H1 (cell line): ENCODE results near the gene RTL9. TPM values are rescaled to one million over a fixed set of nuclear protein-coding genes. Genes with fewer than 3 reads are reported as not detected.

ENCODE experiments used
- CTCF ChIA-PET: fragments of 300-600 bp; sonication (Branson Sonifier 250); formaldehyde crosslinking; loops from one replicate; lab custom pipeline; 2021; ENCODE audit not compliant: partially characterized antibody; lab: Charles Lee
- POLR2A ChIA-PET: fragments of 300-600 bp; sonication (Branson Sonifier 250); formaldehyde crosslinking; loops from one replicate; lab custom pipeline; 2021; ENCODE audit warnings: inconsistent platforms; ENCODE audit not compliant: partially characterized antibody; lab: Charles Lee
- DNase-seq, 2 experiments: peaks; one replicate each; pipeline versions ENCODE4 v3.0.0 to v3.0.0-alpha.2; 2010 to 2022; ENCODE audit warnings: low spot score in 2 of 2, low read depth in 1 of 2, mixed read lengths in 1 of 2
- FAIRE-seq: peaks from 2 replicates; lab custom pipeline; 2011; peaks lifted over from hg19 to GRCh38; lab: Jason Lieb, UNC
- H2AFZ ChIP-seq: 2 replicates; pipeline ENCODE4 v1.8.1; 2012; ENCODE audit warnings: low read length, inconsistent platforms
- H2AK5ac ChIP-seq: 2 replicates; pipeline ENCODE4 v1.6.1; 2013; ENCODE audit warnings: low read depth, low read length
- H2BK120ac ChIP-seq: replicated peaks from 2 replicates; pipeline ENCODE3; 2013; ENCODE audit warnings: low read depth, low read length, inconsistent platforms
- H2BK12ac ChIP-seq: 2 replicates; pipeline ENCODE4 v1.6.1; 2013; ENCODE audit warnings: low read depth, low read length
- H2BK15ac ChIP-seq: 2 replicates; pipeline ENCODE4 v1.6.1; 2013; ENCODE audit warnings: low read length
- H2BK20ac ChIP-seq: 2 replicates; pipeline ENCODE4 v1.6.1; 2013; ENCODE audit warnings: low read length
- H2BK5ac ChIP-seq: 2 replicates; pipeline ENCODE4 v1.6.1; 2013; ENCODE audit warnings: low read depth, low read length
- H3K14ac ChIP-seq: 2 replicates; pipeline ENCODE4 v1.6.1; 2013; ENCODE audit warnings: inconsistent platforms; ENCODE audit not compliant: insufficient read length
- H3K18ac ChIP-seq: 2 replicates; pipeline ENCODE4 v1.6.1; 2013; ENCODE audit warnings: low read length; ENCODE audit errors: extremely low read depth
- H3K23ac ChIP-seq: 2 replicates; pipeline ENCODE4 v1.6.1; 2013; ENCODE audit warnings: inconsistent platforms; ENCODE audit not compliant: insufficient read length
- H3K23me2 ChIP-seq: 2 replicates; pipeline ENCODE4 v1.6.1; 2013; ENCODE audit warnings: low read depth, low read length
- H3K27ac ChIP-seq: 2 replicates; pipeline ENCODE4 v1.6.1; 2011; ENCODE audit warnings: low read depth, low read length, inconsistent platforms
- H3K27me3 ChIP-seq, 4 experiments: replicated peaks in 1 of 4; 1 replicate in 1 of 4; 2 replicates in 3 of 4; pipeline versions ENCODE4 v1.6.1 to v1.8.1; 2011 to 2013; ENCODE audit warnings: low read length in 3 of 4, mild to moderate bottlenecking in 3 of 4, inconsistent platforms in 2 of 4, mixed read lengths in 2 of 4, moderate library complexity in 1 of 4; ENCODE audit not compliant: control insufficient read depth in 3 of 4, insufficient read depth in 3 of 4; ENCODE audit errors: extremely low read depth in 1 of 4
- H3K36me3 ChIP-seq, 4 experiments: 2 replicates each; pipeline versions ENCODE4 v1.6.1 to v1.8.1; 2011 to 2013; ENCODE audit warnings: mild to moderate bottlenecking in 4 of 4, low read length in 3 of 4, moderate library complexity in 2 of 4, control low read depth in 1 of 4, inconsistent platforms in 1 of 4; ENCODE audit not compliant: insufficient read depth in 4 of 4, control insufficient read depth in 2 of 4
- H3K4ac ChIP-seq: replicated peaks from 2 replicates; pipeline ENCODE3; 2013; ENCODE audit warnings: low read length, low read depth, mixed read lengths, inconsistent platforms; ENCODE audit not compliant: insufficient read length
- H3K4me1 ChIP-seq, 4 experiments: replicated peaks in 1 of 4; 1 replicate in 1 of 4; 2 replicates in 3 of 4; pipeline versions ENCODE4 v1.6.1 to v1.8.1; 2011 to 2013; ENCODE audit warnings: low read length in 3 of 4, inconsistent platforms in 2 of 4, mixed read lengths in 1 of 4; ENCODE audit not compliant: insufficient read depth in 4 of 4, control insufficient read depth in 3 of 4
- H3K4me2 ChIP-seq, 2 experiments: 2 replicates each; pipeline versions ENCODE4 v1.6.1 to v1.8.1; 2011 to 2013; ENCODE audit warnings: low read depth in 2 of 2, low read length in 2 of 2, control low read depth in 1 of 2, inconsistent platforms in 1 of 2, mild to moderate bottlenecking in 1 of 2; ENCODE audit not compliant: insufficient read depth in 1 of 2
- H3K4me3 ChIP-seq, 4 experiments: fragments of 200-600, 300-600 bp in 1 of 4; sonication (generic), shearing (Covaris generic), sonication (Bioruptor Twin) in 1 of 4; 2 replicates each; pipeline versions ENCODE4 v1.5.1 to v1.8.1; 2011 to 2016; ENCODE audit warnings: low read length in 4 of 4, low read depth in 3 of 4, control low read depth in 2 of 4, inconsistent platforms in 2 of 4, mild to moderate bottlenecking in 2 of 4, mixed read lengths in 1 of 4, moderate library complexity in 1 of 4; ENCODE audit not compliant: insufficient read depth in 2 of 4; ENCODE audit errors: extremely low read depth in 1 of 4
- H3K56ac ChIP-seq: replicated peaks from 2 replicates; pipeline ENCODE3; 2013; ENCODE audit warnings: low read depth, mild to moderate bottlenecking, mixed read lengths, low read length, inconsistent platforms; ENCODE audit not compliant: insufficient read length
- H3K79me1 ChIP-seq: 2 replicates; pipeline ENCODE4 v1.6.1; 2013; ENCODE audit warnings: low read depth, low read length, control low read depth
- H3K79me2 ChIP-seq, 2 experiments: 2 replicates each; pipeline versions ENCODE4 v1.6.1 to v1.8.1; 2012 to 2013; ENCODE audit warnings: low read length in 2 of 2, mild to moderate bottlenecking in 2 of 2, inconsistent platforms in 1 of 2; ENCODE audit not compliant: insufficient read depth in 2 of 2, control insufficient read depth in 1 of 2
- H3K9ac ChIP-seq, 4 experiments: replicated peaks in 1 of 4; 1 replicate in 1 of 4; 2 replicates in 3 of 4; pipeline versions ENCODE4 v1.6.1 to v1.8.1; 2011 to 2013; ENCODE audit warnings: low read depth in 3 of 4, low read length in 3 of 4, control low read depth in 2 of 4, mild to moderate bottlenecking in 2 of 4, moderate library complexity in 2 of 4, inconsistent platforms in 1 of 4; ENCODE audit errors: extremely low read depth in 1 of 4
- H3K9me3 ChIP-seq, 2 experiments: 2 replicates each; pipeline versions ENCODE4 v1.6.1 to v1.8.1; 2012 to 2013; ENCODE audit warnings: mild to moderate bottlenecking in 2 of 2, moderate library complexity in 2 of 2, control low read depth in 1 of 2, inconsistent platforms in 1 of 2, low read depth in 1 of 2, low read length in 1 of 2, mixed read lengths in 1 of 2; ENCODE audit not compliant: insufficient read depth in 2 of 2
- H4K20me1 ChIP-seq, 2 experiments: replicated peaks in 1 of 2; 2 replicates each; pipeline versions ENCODE3 to v1.8.1; 2011 to 2013; ENCODE audit warnings: inconsistent platforms in 2 of 2, low read length in 2 of 2, mild to moderate bottlenecking in 1 of 2; ENCODE audit not compliant: insufficient read depth in 2 of 2, control insufficient read depth in 1 of 2
- H4K5ac ChIP-seq: 2 replicates; pipeline ENCODE4 v1.6.1; 2013; ENCODE audit warnings: low read length, low read depth, mixed read lengths, inconsistent platforms; ENCODE audit not compliant: insufficient read length
- H4K8ac ChIP-seq: 2 replicates; pipeline ENCODE4 v1.8.0; 2013; ENCODE audit warnings: mild to moderate bottlenecking, moderate library complexity, low read length, inconsistent platforms; ENCODE audit not compliant: insufficient read depth; ENCODE audit errors: extremely low read depth
- H4K91ac ChIP-seq: replicated peaks from 2 replicates; pipeline ENCODE3; 2013; ENCODE audit warnings: low read length, mixed read lengths, inconsistent platforms; ENCODE audit not compliant: insufficient read length
- CEBPB ChIP-seq: IDR thresholded peaks from 2 replicates; pipeline ENCODE4 v1.6.1; 2012; ENCODE audit warnings: low read depth, low read length
- CHD1 ChIP-seq: IDR thresholded peaks from 2 replicates; pipeline ENCODE4 v1.6.1; 2012; ENCODE audit warnings: low read depth, low read length, improper control_type of control experiment
- WGBS, 2 experiments: shearing (Covaris generic) in 1 of 2; methylation state at CpG; one replicate each; pipeline versions ENCODE4 v1.1.6 to v1.1.7; 2013 to 2015; ENCODE audit warnings: low lambda C conversion rate in 2 of 2, mixed read lengths in 2 of 2, inconsistent platforms in 1 of 2, low coverage in 1 of 2, missing lambda C conversion rate in 1 of 2; ENCODE audit not compliant: insufficient replicate concordance in 2 of 2, insufficient coverage in 1 of 2, insufficient read length in 1 of 2; ENCODE audit errors: extremely low coverage in 1 of 2, missing lambda C conversion rate in 1 of 2; 5-methylcytosine and 5-hydroxymethylcytosine counted together
- polyA plus RNA-seq, 7 experiments: library from polyadenylated mRNA; depleted of rRNA in 3 of 7; stranded (reverse) in 5 of 7; unstranded in 2 of 7; fragments of >200 nt in 5 of 7; fragments of 200-250 nt in 2 of 7; gene quantifications; 1 replicate in 5 of 7; 2 replicates in 1 of 7; 4 replicates in 1 of 7; pipeline versions ENCODE4 v1.2.1 to v1.2.3, GENCODE V29; 2011 to 2013; ENCODE audit warnings: missing spikeins in 2 of 7, mixed read lengths in 2 of 7
- total RNA-seq: library from RNA; stranded (reverse); fragmentation: NEBNext Ultra II Directional; extraction: Animal tissue kit (Norgen Biotek cat#: 25700); gene quantifications from 2 replicates; pipeline ENCODE4 v1.2.1, GENCODE V29; 2021

The RTL9 gene
- total and polyA plus RNA-seq, 2 of the 8 experiments (the other 6 are each of a cell fraction or from before 2014, with no cell fraction given) = 0.09 to 0.20 TPM

- no peak overlapping the region for H3K27ac ChIP-seq
- no peak overlapping the region for H2AFZ ChIP-seq
- DNase-seq (no peak), FAIRE-seq (no peak)
- H4K91ac ChIP-seq = no peak overlapping the region
- H3K18ac ChIP-seq = no peak overlapping the region
- H4K20me1 ChIP-seq = no peaks in the 10 kb centered on the region
- H3K14ac ChIP-seq = no peak overlapping the region
- no peak overlapping the region for H3K4ac ChIP-seq
- H3K56ac ChIP-seq = no peak overlapping the region
- no peaks in the 10 kb centered on the region for H3K79me1 ChIP-seq
- ChIA-PET CTCF (interaction anchor here (1.0 to 22.7 kb wide), 4 partner anchors 11 to 256 kb away, joined by 6 to 742 read pairs (median 9); no protein-coding TSS in a partner anchor), POLR2A (interaction anchor here (1.2 kb wide), 1 partner anchor 84 kb away, joined by 4 read pairs; the partner anchor contains the start of gene AMMECR1)
- H3K4me3 ChIP-seq = no peak overlapping the region
- H3K36me3 ChIP-seq = no peaks in the 10 kb centered on the region
- H3K9ac ChIP-seq = no peak overlapping the region
- H3K27me3 ChIP-seq = no peaks in the 10 kb centered on the region
- H2BK12ac ChIP-seq = no peak overlapping the region
- H4K5ac ChIP-seq = no peak overlapping the region
- peaks cover 0 to 5% (median 0%) of the 10 kb centered on the region in 4 experiments; a peak in 2 of 7 replicates for H3K4me1 ChIP-seq
- H3K23ac ChIP-seq = no peak overlapping the region
- H2BK5ac ChIP-seq = no peak overlapping the region
- whole genome bisulfite sequencing, 2 experiments = 82% methylated on average over 7 of the region's 7 CpGs; no CpG with 5 or more reads in 1 of the 2 experiments
- H3K9me3 ChIP-seq = no peaks in the 10 kb centered on the region
- H2BK20ac ChIP-seq = no peak overlapping the region
- no peak overlapping the region for H2BK120ac ChIP-seq
- no peak for TF ChIP-seq CHD1
- 0 out of 2 replicates have a peak, but pooled peaks have one; percentile 20 for TF ChIP-seq CEBPB
- TF ChIP-seq, all 59 proteins: peak for 1
- Histone ChIP-seq H3K23me2 (no peaks in the 10 kb centered on the region), H2AK5ac (no peak overlapping the region), H2BK15ac (no peak overlapping the region), H3K4me2 (no peak overlapping the region), H4K8ac (no peak overlapping the region), H3K79me2 (no peaks in the 10 kb centered on the region)
Observed at GRCh38 chrX:110402091-110402849, 43.6 kb downstream of the RTL9 start.
